SHP77 treated with DMSO at 0.1 percent for 48 hours (cell line): Measurements from ENCODE around the gene SPAG6.
A peak's percentile ranks its signal among the peaks of the same experiment; 100 is the strongest.

Experiments
- DNase-seq: peaks from one replicate; lab custom pipeline; 2025; lab: John Stamatoyannopoulos, UW

The SPAG6 gene

DNA sequence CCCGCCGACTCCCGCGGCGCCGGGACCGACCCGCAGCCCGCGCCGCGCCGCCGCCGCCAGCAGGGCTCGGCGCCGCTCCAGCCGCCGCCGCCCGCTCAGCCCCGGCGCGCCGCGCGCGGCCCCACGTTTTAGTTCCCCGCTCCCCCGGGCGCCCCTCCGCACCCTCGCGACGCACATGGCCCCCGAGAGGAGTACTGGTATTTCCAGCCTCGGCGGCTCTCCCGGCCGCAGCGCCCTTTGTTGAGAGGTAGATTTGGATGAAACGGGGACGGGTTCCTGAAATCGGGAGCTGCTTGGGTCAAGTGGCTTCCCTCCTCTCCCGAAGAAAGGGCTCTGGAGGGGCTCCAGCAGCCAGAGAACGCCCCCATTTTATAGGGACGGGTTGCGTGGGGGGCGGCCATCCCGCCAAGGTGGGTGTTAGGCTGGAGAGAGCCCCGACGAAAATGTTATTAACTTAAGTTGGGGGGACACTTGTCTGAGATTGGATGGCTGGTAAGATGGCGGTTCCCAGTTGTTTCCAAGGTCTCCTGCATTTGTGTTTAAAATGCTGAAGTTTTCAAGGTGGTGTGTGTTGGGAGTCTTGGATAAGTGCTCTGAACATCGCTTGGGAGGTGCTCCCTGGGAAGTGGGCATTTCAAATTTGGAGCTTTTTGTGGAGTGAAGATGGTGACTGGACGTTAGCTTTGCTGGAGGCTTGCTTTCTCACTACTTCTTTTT lies 23.2 kb upstream of the SPAG6 start:
- no peak for DNase-seq

DNA sequence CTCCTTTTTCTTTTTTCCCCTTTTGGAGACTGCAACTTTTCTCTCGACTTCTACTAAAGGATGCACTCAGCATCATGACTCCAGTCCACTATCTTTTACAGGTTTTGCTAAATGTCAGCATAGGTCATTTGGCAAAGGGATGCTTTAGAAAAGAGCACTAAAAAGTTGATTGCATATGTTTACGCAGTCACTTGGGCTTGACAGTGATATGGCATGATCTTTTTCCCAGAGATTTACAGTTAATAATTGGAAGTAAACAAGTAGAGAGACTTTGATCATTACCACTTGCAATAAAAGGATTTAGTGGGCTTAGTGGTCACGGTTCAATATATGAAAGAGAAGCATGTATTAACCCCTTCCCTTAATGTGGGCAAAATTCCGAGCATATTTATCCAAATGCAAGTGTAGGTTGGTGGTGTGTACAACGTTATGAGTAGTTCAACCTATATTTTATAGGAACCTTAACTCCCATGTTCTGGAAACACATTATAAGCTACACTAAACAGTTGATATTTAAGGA lies 22.6 kb upstream of the SPAG6 start:
- no peak for DNase-seq

DNA sequence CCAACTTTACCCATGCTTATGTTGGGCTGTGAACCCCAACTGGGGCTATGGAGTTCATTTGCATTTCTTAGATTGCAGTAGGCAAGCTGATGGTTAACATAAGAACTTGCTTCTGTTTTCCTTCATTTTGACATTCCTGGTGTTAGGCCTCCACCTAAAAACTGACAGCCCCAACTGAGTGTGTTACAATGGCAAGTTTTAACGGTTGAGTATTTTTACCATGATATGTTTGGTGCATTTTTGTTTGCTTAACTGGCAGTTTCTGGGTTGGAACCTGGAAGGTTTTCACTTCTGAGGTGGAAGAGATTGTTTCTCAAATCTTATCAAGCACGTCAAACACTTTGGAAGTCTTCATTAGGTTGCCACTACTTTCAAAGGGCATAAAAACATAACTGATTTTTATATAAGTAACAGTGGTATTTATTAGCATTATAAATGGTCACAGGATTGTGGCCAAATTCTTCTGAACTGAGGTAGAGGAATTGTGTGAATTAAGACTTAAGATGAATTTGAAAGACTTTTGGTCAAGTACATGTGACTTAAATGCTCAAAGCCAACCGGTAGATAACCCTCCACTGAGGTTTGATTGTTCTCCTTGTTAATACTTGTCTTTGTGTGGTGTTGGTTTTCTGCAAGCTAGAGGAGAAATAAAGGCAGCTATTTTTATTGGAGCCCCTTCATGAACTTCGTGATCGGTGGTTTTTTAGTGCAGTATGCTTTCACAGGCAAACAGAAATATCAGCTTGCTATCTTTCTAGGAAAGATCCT lies 21.6 kb upstream of the SPAG6 start:
- no peak for DNase-seq

- no peak for DNase-seq
Observed at GRCh38 chr10:22324413-22324812, 20.9 kb upstream of the SPAG6 start.

DNA sequence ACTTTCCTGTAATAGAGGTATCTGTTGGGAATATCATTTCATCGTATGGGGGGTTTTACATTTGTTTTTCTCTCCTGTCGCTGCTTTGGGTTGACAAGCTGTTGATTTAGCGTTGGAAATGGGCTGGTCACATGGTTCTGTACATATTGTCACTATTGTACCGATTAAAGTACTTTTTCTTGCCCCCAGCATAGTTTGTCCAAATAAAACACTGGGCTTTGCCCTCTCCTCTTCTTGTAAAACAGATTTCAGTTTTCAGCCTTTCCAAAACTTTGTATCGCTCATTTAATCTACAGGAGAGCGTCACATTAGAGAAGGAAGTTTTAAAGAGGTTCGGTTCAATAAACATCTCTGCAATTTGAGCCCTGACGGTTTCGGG lies 20.4 kb upstream of the SPAG6 start:
- no peak for DNase-seq

GRCh38 chr10:22325272-22326144 lies 19.8 kb upstream of the SPAG6 start:
- peak; percentile 47 for DNase-seq

DNA sequence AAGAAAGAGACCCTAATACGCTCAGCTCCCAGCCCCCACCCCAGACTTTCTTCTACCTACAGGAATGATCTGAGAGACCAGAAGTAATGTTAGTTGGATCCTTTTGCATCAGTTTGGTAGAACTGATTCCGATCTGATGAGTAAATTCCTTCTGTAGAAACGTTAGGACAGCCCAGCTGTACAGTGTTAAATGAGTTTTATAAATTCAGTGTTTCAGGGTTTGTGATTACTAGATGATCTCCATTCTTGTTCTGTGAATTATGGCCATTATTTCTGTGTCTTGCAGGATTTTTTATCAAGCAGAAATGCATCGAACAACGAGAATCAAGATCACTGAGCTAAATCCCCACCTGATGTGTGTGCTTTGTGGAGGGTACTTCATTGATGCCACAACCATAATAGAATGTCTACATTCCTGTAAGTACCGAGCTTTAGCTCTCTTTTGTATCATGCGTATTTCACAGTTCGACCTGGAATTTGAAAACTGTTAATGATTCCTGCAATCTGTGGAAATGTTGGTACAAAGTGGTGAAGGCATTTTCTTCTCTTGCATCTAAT lies 19.1 kb upstream of the SPAG6 start:
- DNase-seq = no peak

- no peak for DNase-seq
Observed at GRCh38 chr10:22329150-22329549, 16.1 kb upstream of the SPAG6 start.

GRCh38 chr10:22332116-22332692 lies 13.1 kb upstream of the SPAG6 start:
- no peak for DNase-seq

DNA sequence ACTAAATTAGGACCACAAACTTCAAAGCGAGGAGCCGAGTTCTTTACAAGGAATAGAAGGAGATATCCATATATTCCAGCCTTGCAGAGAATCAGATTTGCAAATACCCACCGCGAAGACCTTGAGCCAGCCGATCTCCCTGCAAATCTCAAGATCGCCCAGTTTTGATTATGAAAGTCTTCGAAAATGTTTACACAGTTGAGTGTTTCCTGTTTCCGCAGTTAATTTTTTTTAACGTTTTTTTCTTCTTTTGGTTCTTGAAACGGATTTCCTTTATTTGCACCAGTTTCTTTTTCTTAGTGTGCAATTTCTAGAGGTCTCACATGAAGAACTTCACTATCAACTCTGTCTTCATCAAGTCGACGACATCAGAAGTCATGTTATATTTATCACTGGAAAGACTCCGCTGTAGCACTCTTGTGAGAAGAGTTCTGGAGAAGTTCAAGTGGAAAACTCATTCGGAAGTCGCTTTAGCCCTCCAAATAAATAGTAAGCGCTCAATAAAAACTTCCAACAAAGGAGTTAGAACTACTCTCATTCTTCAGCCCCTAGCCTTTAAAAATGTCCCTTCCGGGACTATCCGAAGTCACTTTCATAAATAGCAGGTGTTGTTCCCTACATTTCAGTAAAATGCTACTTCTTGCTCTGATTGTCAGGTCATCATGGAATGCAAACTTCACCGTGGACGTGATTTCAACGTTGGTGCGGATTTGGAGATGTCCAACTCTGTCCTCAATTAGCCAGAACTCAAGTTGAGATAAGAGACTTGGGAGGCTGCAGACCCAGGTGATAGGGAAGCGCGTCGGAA lies 11.9 kb upstream of the SPAG6 start:
- no peak for DNase-seq

DNA sequence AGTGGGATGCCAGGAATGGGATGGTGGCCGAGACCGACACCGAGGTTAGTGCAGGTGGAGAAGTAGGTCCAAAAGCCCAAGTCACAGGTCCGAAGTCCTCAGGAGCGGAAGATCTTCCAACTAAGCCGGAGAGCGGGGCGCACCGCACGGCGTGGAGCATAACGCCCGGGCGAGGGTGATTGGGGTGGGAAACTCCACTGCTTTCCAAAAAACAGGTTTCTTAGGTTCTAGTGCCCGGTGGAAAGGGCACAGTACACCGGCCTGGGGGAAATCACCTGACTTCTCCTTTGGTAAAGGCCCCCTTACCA lies 11.4 kb upstream of the SPAG6 start:
- no peak for DNase-seq

- no peak for DNase-seq
Observed at GRCh38 chr10:22334414-22335172, 10.7 kb upstream of the SPAG6 start.

DNA sequence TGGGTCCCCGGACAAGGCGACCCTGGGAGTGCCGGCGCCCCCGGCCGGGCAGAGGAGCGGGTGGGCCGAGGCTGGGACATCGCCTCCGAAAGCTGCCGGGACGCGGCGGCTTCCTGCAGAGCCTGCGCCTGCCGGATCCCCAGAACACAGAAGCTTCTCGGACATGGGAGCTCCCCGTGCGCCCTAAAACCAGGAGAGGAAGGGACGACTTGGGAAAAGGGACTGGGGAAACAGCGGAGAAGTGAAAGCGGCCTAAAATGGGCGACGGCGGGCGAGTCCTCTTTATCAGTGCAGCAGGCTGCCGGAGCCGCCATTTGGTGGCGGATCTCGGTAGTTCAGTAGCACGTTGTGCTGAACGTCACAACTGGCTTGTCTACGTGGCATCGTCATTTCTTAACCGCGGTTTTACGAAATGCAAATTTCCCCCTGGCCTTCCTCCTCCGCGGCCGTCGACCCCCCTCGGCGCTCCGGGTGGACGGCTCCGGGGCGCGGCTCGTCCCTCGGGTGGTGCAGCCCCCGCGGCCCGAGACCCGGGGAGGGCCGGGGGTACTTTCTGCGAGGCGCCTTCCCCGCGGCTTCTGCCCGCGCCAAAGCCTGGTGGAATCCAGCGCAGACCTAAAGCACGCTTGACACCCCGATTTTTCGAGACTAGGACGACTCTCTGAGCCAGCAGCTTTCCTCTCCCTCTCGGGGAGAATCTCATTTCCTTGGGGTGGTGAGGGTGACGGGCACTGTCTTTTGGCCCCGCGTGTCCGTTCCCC lies 9.9 kb upstream of the SPAG6 start:
- DNase-seq = no peak

DNA sequence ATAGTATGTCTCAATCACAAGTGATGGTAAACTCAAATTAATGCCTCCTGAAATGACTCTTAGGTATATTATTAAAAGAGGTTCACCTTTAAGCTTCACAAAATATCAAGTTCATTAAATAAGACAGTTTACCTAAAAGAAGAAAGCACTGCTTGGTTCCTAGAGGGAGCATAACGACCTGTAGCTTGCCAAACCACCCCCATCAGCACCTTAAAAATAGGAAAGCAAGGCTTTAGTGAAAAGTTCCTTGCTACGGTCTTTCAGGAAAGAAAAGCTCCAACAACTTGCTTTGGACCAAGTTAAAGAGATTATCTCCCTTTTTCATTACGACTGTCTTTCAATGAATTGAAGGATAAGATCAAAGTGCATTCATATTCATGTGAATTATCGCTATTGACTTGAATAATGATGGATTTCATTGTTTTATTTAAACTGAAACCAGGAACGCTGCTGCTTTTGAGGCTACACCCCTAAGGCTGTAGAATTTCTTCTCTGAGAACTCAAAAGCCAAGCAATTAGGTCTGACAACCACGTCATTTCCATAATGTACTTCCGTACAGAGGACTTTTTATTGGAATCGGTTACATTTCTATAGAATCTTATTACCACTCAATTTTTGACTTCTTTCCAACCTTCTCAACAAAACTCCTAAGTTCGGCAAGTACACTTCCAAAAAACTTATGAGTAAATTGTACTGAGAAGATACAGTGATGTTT lies 7.0 kb upstream of the SPAG6 start:
- no peak for DNase-seq

- no peak for DNase-seq
Observed at GRCh38 chr10:22338931-22339330, 6.4 kb upstream of the SPAG6 start.

DNA sequence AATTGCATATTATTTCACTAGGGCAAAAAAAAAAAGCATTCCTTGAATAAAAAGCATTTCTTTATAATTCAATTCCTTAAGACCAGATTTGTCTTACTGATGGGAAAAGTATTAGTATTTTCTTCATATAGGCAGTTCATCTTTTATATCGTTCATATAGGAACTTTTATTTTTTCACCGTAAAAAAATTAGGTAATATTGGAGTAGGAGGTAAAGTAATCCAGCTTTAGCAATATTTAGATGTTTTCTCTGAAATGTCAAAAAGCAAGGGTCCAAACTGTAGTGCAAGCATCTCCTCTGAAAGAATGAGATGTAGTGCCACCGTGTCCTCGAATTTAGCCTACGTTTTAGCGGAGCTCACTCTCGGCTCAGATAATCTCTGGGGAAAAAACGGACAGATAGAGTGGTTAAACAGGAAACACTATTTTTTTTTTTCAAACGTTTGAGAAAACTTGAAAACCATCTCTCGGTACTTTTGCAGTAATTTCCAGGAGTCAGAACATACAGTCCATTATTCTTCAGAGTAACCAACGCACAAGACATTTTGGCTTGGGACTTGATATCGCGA lies 5.5 kb upstream of the SPAG6 start:
- DNase-seq = no peak

- peak; percentile 85 for DNase-seq
Observed at GRCh38 chr10:22340329-22341189, 4.7 kb upstream of the SPAG6 start.
